Neural crest cell (in vitro differentiated cells): ENCODE measurements around the gene GUCA2A. TPM values are rescaled to one million over a fixed set of nuclear protein-coding genes. Genes with fewer than 3 reads are reported as not detected.

Source experiments
- DNase-seq: peaks from one replicate; pipeline ENCODE4 v3.0.0; 2021; ENCODE audit warnings: low read depth, mixed read lengths, low spot score
- H3K27ac Mint-ChIP-seq: one replicate; pipeline ENCODE4 v1.8.0; 2021; ENCODE audit warnings: mild to moderate bottlenecking, mixed read lengths; ENCODE audit not compliant: unreplicated experiment
- H3K27me3 Mint-ChIP-seq: 2 replicates; pipeline ENCODE4 v1.8.0; 2021; ENCODE audit warnings: low read depth, mild to moderate bottlenecking, mixed read lengths
- H3K36me3 Mint-ChIP-seq: 2 replicates; pipeline ENCODE4 v1.8.0; 2021; ENCODE audit warnings: low read depth, mild to moderate bottlenecking, mixed read lengths
- H3K4me1 Mint-ChIP-seq: 2 replicates; pipeline ENCODE4 v1.8.0; 2021; ENCODE audit warnings: mixed read lengths
- H3K4me3 Mint-ChIP-seq: one replicate; pipeline ENCODE4 v1.8.0; 2021; ENCODE audit warnings: mild to moderate bottlenecking, mixed read lengths
- H3K9me3 Mint-ChIP-seq: 2 replicates; pipeline ENCODE4 v1.8.0; 2021; ENCODE audit warnings: mixed read lengths
- CTCF ChIP-seq: fragments of 200-600 bp; sonication (generic); conservative IDR thresholded peaks from 2 replicates; pipeline ENCODE4 v1.5.0; 2021; ENCODE audit warnings: antibody characterized with exemption, mild to moderate bottlenecking
- total RNA-seq: library from RNA; stranded (reverse); gene quantifications from 2 replicates; pipeline ENCODE4 v1.2.1, GENCODE V29; 2021

The GUCA2A gene
- total RNA-seq, 1 donor from 2014 or later, result not detected

GRCh38 chr1:42181687-42182086 lies 17.1 kb upstream of the GUCA2A start:
- H3K27ac Mint-ChIP-seq, result no peak overlapping the region
- H3K27me3 Mint-ChIP-seq, result no peaks in the 10 kb centered on the region

GRCh38 chr1:42179900-42180329 lies 15.4 kb upstream of the GUCA2A start:
- Mint-ChIP-seq H3K4me3 (no peak overlapping the region), H3K9me3 (no peaks in the 10 kb centered on the region), H3K36me3 (peaks cover 7% of the 10 kb centered on the region), H3K4me1 (peaks cover 3% of the 10 kb centered on the region), H3K27me3 (no peaks in the 10 kb centered on the region), H3K27ac (no peak overlapping the region)
- DNase-seq, result no peak
- no peak for TF ChIP-seq CTCF

More at GRCh38 chr1:42181687-42182086, 17.1 kb upstream of the GUCA2A start:
- H3K4me1 Mint-ChIP-seq, result peaks cover 8% of the 10 kb centered on the region
- DNase-seq, result no peak
- H3K9me3 Mint-ChIP-seq, result no peaks in the 10 kb centered on the region
- no peak overlapping the region for H3K4me3 Mint-ChIP-seq
- H3K36me3 Mint-ChIP-seq, result peaks cover 14% of the 10 kb centered on the region
- no peak for TF ChIP-seq CTCF

GRCh38 chr1:42179275-42179674 lies 14.7 kb upstream of the GUCA2A start:
- Mint-ChIP-seq H3K4me3 (no peak overlapping the region), H3K4me1 (peaks cover 3% of the 10 kb centered on the region), H3K36me3 (peaks cover 3% of the 10 kb centered on the region), H3K27ac (no peak overlapping the region), H3K9me3 (no peaks in the 10 kb centered on the region), H3K27me3 (no peaks in the 10 kb centered on the region)
- no peak for TF ChIP-seq CTCF
- DNase-seq, result no peak

- Mint-ChIP-seq H3K36me3 (peaks cover 3% of the 10 kb centered on the region), H3K4me1 (peaks cover 9% of the 10 kb centered on the region), H3K27me3 (no peaks in the 10 kb centered on the region), H3K9me3 (no peaks in the 10 kb centered on the region), H3K4me3 (no peak overlapping the region), H3K27ac (no peak overlapping the region)
- no peak for DNase-seq
- TF ChIP-seq CTCF, result no peak
Measured at GRCh38 chr1:42178249-42178648, 13.7 kb upstream of the GUCA2A start.

- H3K4me1 Mint-ChIP-seq, result peaks cover 10% of the 10 kb centered on the region
- H3K9me3 Mint-ChIP-seq, result no peaks in the 10 kb centered on the region
- no peak for DNase-seq
- TF ChIP-seq CTCF, result no peak
- H3K36me3 Mint-ChIP-seq, result peaks cover 3% of the 10 kb centered on the region
- H3K4me3 Mint-ChIP-seq, result no peak overlapping the region
- H3K27me3 Mint-ChIP-seq, result no peaks in the 10 kb centered on the region
- H3K27ac Mint-ChIP-seq, result no peak overlapping the region
Measured at GRCh38 chr1:42177541-42177981, 13.0 kb upstream of the GUCA2A start.
